HEK293T (cell line): ENCODE results near the gene GUCA2B.

Experiments
- BHLHE40 ChIP-seq: fragments of 450-650 bp; IDR thresholded peaks from 2 replicates; pipeline ENCODE4 v1.6.1; 2016; ENCODE audit warnings: mild to moderate bottlenecking, moderate library complexity, borderline replicate concordance
- FOXK2 ChIP-seq: fragments of 450-650 bp; IDR thresholded peaks from 2 replicates; pipeline ENCODE4 v1.6.1; 2016; ENCODE audit warnings: mild to moderate bottlenecking
- FOXM1 ChIP-seq: fragments of 450-650 bp; IDR thresholded peaks from 2 replicates; pipeline ENCODE4 v1.6.1; 2017; ENCODE audit warnings: mild to moderate bottlenecking, borderline replicate concordance
- HDGF ChIP-seq: fragments of 450-650 bp; IDR thresholded peaks from 2 replicates; pipeline ENCODE4 v1.6.1; 2017; ENCODE audit warnings: antibody characterized with exemption, borderline replicate concordance
- SUZ12 ChIP-seq: fragments of 450-650 bp; IDR thresholded peaks from 2 replicates; pipeline ENCODE4 v1.6.1; 2016; ENCODE audit warnings: mild to moderate bottlenecking
- TARDBP ChIP-seq: fragments of 450-650 bp; IDR thresholded peaks from 2 replicates; pipeline ENCODE4 v1.6.1; 2016
- ZNF384 ChIP-seq: fragments of 450-650 bp; IDR thresholded peaks from 2 replicates; pipeline ENCODE4 v1.6.1; 2016

GRCh38 chr1:42152119-42152518 lies 1.1 kb upstream of the GUCA2B start:
- TF ChIP-seq ZNF384, result no peak
- TF ChIP-seq BHLHE40, result no peak
- TF ChIP-seq TARDBP, result no peak
- TF ChIP-seq FOXK2, result no peak
- TF ChIP-seq HDGF, result no peak
- no peak for TF ChIP-seq FOXM1
- TF ChIP-seq SUZ12, result no peak
